ENCODE measurements around the gene CEBPZ. TPM values are rescaled to one million over a fixed set of nuclear protein-coding genes. Genes with fewer than 3 reads are reported as not detected.

CEBPZ gene
- total RNA-seq, 2 donors from 2014 or later, result 17.3 to 38.2 TPM

DNA sequence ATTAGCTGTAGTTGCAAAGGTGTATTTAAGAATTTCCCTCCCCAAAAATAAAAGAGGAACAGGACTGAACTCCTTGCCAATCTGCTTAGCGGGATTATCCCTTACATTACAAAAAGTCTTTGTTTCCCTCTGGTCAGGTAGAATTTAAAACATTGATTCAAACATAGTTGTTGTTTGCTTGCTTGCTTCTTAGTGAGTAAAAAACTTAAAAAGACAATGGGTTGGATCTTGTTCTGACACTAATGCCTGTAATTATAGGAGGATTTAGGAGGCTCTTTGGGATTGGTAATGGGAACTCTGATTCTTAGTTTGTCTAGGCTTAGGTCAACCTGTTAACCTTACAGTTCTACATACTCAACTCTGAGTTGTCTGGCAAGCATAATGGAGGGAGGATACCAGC, 38.8 kb downstream of the CEBPZ start:
- Histone ChIP-seq H3K27ac (no peak overlapping the region), H3K27me3 (replicated peaks; ENCODE audit: insufficient read depth) (no peaks in the 10 kb centered on the region), H3K9me3 (no peaks in the 10 kb centered on the region), H3K36me3 (no peaks in the 10 kb centered on the region), H3K4me3 (no peak overlapping the region), H3K4me1 (ENCODE audit: control insufficient read depth in 1 of 2, low read depth in 2 of 2) (peaks cover 5 to 13% of the 10 kb centered on the region in 2 donors)
- ATAC-seq (ENCODE audit: insufficient number of reproducible peaks, low FRiP score, low read depth), result no peak
- no peak for DNase-seq (ENCODE audit: low spot score)
- TF ChIP-seq, protein P1, sequence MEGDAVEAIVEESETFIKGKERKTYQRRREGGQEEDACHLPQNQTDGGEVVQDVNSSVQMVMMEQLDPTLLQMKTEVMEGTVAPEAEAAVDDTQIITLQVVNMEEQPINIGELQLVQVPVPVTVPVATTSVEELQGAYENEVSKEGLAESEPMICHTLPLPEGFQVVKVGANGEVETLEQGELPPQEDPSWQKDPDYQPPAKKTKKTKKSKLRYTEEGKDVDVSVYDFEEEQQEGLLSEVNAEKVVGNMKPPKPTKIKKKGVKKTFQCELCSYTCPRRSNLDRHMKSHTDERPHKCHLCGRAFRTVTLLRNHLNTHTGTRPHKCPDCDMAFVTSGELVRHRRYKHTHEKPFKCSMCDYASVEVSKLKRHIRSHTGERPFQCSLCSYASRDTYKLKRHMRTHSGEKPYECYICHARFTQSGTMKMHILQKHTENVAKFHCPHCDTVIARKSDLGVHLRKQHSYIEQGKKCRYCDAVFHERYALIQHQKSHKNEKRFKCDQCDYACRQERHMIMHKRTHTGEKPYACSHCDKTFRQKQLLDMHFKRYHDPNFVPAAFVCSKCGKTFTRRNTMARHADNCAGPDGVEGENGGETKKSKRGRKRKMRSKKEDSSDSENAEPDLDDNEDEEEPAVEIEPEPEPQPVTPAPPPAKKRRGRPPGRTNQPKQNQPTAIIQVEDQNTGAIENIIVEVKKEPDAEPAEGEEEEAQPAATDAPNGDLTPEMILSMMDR (IDR thresholded peaks at IDR 0.05), result no peak

DNA sequence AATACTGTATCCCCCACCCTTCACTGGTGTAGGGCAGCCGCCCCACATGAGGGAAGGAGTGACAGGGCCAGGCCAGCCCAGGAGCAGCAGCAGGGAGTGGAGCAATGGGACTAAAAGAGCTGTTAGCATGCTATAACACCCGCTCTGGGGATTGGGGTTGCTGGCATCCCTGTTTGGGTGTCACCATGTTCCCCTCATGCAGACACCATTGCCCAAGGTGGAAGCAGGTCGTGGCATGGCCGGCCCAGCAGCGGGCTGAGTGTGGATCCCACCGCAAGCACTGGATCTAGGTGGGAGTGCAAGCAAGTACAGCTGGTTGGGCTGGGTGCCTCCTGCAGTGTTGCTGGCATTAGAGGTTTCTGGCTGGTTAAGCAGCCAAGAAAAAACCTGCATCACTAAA, 39.6 kb downstream of the CEBPZ start:
- H3K4me1 ChIP-seq (ENCODE audit: control insufficient read depth in 1 of 2, low read depth in 2 of 2), result peaks cover 0 to 7% of the 10 kb centered on the region in 2 donors
- no peaks in the 10 kb centered on the region for H3K27me3 ChIP-seq (replicated peaks; ENCODE audit: insufficient read depth)
- no peak overlapping the region for H3K4me3 ChIP-seq
- no peaks in the 10 kb centered on the region for H3K36me3 ChIP-seq
- ATAC-seq (ENCODE audit: insufficient number of reproducible peaks, low FRiP score, low read depth), result no peak
- H3K27ac ChIP-seq, result no peak overlapping the region
- no peak for DNase-seq (ENCODE audit: low spot score)
- no peaks in the 10 kb centered on the region for H3K9me3 ChIP-seq
- TF ChIP-seq, protein P1 (IDR thresholded peaks at IDR 0.05), result no peak

DNA sequence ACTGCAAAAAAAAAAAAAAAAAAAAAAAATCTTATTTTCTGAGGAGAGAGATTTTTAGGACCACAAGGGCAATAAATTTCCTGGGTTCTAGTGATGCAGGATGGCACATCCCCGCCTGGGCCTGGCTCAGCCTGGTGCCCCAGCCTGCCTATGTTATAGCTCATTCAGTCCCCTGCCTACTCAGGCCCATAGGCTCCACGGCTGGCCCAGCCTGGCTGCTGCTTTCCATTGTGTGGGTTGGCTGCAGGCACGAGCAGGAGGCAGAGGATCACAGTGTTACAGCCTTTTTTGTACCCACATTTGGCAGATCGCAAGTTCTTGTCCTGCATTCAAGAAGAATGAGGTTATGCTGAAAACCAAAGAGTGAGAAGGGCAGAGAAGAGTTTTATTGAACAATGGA, 40.1 kb downstream of the CEBPZ start:
- no peaks in the 10 kb centered on the region for H3K36me3 ChIP-seq
- DNase-seq (ENCODE audit: low spot score) (no peak), ATAC-seq (ENCODE audit: insufficient number of reproducible peaks, low FRiP score, low read depth) (no peak)
- TF ChIP-seq, protein P1 (IDR thresholded peaks at IDR 0.05), result no peak
- H3K27ac ChIP-seq, result no peak overlapping the region
- H3K4me1 ChIP-seq (ENCODE audit: control insufficient read depth in 1 of 2, low read depth in 2 of 2), result peaks cover 0 to 7% of the 10 kb centered on the region in 2 donors
- H3K4me3 ChIP-seq, result no peak overlapping the region
- H3K27me3 ChIP-seq (replicated peaks; ENCODE audit: insufficient read depth), result no peaks in the 10 kb centered on the region
- H3K9me3 ChIP-seq, result no peaks in the 10 kb centered on the region

DNA sequence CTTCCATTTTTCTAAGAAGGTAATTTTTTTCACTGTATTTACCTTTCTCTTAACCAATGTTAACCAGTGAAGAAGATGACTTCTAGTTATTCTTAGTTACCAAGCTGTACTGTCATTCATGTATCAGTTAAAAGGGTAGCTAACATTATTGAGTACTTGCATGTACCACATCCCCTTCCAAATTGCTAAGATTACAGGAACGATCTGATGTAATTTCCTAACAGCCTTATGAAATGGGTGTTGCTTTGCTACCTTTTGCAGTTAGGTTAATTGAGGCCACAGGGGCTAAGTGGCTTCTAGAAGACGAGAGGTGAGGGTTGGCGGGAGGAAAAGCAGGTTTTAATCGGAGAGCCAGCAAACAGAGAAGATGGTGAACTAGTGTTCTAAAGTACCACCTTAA, 41.1 kb downstream of the CEBPZ start:
- H3K27ac ChIP-seq, result no peak overlapping the region
- DNase-seq (ENCODE audit: low spot score) (no peak), ATAC-seq (ENCODE audit: insufficient number of reproducible peaks, low FRiP score, low read depth) (no peak)
- H3K36me3 ChIP-seq, result no peaks in the 10 kb centered on the region
- H3K4me3 ChIP-seq, result no peak overlapping the region
- H3K4me1 ChIP-seq (ENCODE audit: control insufficient read depth in 1 of 2, low read depth in 2 of 2), result peaks cover 0 to 4% of the 10 kb centered on the region in 2 donors
- TF ChIP-seq, protein P1 (IDR thresholded peaks at IDR 0.05), result no peak
- H3K27me3 ChIP-seq (replicated peaks; ENCODE audit: insufficient read depth), result no peaks in the 10 kb centered on the region
- H3K9me3 ChIP-seq, result no peaks in the 10 kb centered on the region

DNA sequence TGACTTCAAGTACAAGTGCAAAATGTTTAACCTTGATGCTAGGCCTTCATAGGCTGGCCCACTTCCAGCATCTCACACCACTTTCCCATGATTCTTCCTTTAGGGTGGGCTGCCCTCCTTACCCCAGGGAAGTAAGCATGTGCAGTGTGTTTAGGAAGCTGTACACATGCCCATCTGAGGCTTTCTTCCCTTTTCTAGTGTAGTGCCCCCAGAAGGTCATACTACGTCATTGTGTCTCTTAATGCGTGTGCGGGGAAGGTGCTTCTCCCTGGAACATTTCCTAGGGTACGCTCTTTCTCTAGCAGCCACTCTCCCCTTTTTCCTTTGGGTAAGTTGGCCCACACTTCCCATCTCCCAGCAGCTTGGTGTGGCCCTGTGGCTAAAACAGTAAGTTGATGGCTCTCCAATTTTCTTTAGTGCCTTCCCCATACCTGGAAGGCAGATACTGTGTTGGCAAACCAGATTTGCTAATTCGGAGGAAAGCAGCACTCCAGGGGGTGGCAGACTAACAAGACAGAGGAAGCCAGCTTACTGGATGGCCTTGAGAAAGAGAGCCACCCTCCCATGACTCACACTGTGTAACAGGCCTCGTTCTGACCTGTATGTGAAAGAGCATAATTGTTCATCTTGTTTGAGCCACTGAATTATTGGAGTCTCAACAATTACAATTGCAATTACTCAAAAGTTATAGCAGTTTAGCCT, 41.8 kb downstream of the CEBPZ start:
- H3K27ac ChIP-seq, result no peak overlapping the region
- TF ChIP-seq, protein P1 (IDR thresholded peaks at IDR 0.05), result no peak
- ATAC-seq (ENCODE audit: insufficient number of reproducible peaks, low FRiP score, low read depth) (no peak), DNase-seq (ENCODE audit: low spot score) (no peak)
- no peaks in the 10 kb centered on the region for H3K9me3 ChIP-seq
- no peak overlapping the region for H3K4me3 ChIP-seq
- H3K27me3 ChIP-seq (replicated peaks; ENCODE audit: insufficient read depth), result no peaks in the 10 kb centered on the region
- H3K36me3 ChIP-seq, result no peaks in the 10 kb centered on the region
- H3K4me1 ChIP-seq (ENCODE audit: control insufficient read depth in 1 of 2, low read depth in 2 of 2), result peaks cover 0 to 4% of the 10 kb centered on the region in 2 donors
